Measurements from ENCODE around the gene FGF12.

DNA sequence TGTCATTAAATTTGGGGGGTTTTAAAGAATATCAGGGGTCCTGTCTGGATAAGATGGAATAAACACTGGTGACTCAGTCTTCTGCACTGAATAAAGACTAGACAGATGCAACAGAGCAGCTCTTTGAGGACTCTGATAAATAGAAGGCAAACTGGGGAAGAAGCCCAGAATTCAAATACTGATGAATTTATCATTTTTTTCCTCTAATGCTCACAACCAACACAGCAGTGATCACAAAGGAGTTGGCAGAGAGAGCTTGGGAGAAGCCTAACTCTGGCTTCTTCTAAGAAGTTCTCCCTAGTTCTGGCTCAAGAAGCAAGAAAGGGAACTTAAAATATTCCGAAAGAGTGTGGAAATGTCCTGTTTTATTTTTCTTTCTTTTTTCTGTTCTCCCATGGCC, 597.8 kb downstream of the FGF12 start:
- TF ChIP-seq, protein P1, sequence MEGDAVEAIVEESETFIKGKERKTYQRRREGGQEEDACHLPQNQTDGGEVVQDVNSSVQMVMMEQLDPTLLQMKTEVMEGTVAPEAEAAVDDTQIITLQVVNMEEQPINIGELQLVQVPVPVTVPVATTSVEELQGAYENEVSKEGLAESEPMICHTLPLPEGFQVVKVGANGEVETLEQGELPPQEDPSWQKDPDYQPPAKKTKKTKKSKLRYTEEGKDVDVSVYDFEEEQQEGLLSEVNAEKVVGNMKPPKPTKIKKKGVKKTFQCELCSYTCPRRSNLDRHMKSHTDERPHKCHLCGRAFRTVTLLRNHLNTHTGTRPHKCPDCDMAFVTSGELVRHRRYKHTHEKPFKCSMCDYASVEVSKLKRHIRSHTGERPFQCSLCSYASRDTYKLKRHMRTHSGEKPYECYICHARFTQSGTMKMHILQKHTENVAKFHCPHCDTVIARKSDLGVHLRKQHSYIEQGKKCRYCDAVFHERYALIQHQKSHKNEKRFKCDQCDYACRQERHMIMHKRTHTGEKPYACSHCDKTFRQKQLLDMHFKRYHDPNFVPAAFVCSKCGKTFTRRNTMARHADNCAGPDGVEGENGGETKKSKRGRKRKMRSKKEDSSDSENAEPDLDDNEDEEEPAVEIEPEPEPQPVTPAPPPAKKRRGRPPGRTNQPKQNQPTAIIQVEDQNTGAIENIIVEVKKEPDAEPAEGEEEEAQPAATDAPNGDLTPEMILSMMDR (IDR thresholded peaks at IDR 0.05), result no peak
- no peak for TF ChIP-seq POLR2A (IDR thresholded peaks at IDR 0.05)

All from tibial nerve (tissue), 3 donors.